ENCODE results near the gene ZNF571. TPM values are rescaled to one million over a fixed set of nuclear protein-coding genes. Genes with fewer than 3 reads are reported as not detected.

ZNF571 gene
- total and polyA plus RNA-seq, 10 of the 15 experiments (the other 5 are each of a cell fraction or from before 2014, with no cell fraction given), result 0.27 to 1.5 (median 0.45) TPM

DNA sequence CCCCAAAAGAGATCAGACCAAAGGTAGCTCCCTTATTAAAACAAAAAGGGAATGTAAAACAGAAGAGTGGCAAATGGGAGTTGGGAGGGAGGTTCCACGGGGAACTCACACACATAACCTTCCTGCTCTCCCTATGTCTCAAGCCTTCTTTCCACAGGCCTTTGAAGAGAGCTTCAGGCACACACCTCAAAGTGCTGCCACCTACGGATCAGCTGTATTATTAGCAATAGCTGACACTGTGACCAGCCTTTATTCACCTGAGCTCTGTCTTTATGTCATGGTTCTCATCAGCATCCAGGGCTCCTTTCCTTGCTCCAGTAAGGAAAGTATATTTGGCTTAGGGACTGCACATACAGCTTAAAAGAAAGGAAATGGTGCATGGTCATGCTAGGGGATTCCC lies 11.3 kb downstream of the ZNF571 start:
- ChIA-PET POLR2A (no interaction called here), SMC1A (ENCODE audit: uncharacterized antibody, unreplicated experiment) (interaction anchor here (1.1 kb wide), 1 partner anchor 10 kb away, joined by 3 read pairs; no protein-coding TSS in a partner anchor), CTCF (interaction anchor here (0.9 kb wide), 1 partner anchor 11 kb away, joined by 3 read pairs; the partner anchor contains the start of genes ZNF540 and ZNF571), RAD21 (ENCODE audit: unreplicated experiment) (no interaction called here)
- TF ChIP-seq, protein P1, sequence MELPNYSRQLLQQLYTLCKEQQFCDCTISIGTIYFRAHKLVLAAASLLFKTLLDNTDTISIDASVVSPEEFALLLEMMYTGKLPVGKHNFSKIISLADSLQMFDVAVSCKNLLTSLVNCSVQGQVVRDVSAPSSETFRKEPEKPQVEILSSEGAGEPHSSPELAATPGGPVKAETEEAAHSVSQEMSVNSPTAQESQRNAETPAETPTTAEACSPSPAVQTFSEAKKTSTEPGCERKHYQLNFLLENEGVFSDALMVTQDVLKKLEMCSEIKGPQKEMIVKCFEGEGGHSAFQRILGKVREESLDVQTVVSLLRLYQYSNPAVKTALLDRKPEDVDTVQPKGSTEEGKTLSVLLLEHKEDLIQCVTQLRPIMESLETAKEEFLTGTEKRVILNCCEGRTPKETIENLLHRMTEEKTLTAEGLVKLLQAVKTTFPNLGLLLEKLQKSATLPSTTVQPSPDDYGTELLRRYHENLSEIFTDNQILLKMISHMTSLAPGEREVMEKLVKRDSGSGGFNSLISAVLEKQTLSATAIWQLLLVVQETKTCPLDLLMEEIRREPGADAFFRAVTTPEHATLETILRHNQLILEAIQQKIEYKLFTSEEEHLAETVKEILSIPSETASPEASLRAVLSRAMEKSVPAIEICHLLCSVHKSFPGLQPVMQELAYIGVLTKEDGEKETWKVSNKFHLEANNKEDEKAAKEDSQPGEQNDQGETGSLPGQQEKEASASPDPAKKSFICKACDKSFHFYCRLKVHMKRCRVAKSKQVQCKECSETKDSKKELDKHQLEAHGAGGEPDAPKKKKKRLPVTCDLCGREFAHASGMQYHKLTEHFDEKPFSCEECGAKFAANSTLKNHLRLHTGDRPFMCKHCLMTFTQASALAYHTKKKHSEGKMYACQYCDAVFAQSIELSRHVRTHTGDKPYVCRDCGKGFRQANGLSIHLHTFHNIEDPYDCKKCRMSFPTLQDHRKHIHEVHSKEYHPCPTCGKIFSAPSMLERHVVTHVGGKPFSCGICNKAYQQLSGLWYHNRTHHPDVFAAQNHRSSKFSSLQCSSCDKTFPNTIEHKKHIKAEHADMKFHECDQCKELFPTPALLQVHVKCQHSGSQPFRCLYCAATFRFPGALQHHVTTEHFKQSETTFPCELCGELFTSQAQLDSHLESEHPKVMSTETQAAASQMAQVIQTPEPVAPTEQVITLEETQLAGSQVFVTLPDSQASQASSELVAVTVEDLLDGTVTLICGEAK (IDR thresholded peaks at IDR 0.05; ENCODE audit: borderline replicate concordance), result no peak
- TF ChIP-seq ELK1 (IDR thresholded peaks at IDR 0.05; ENCODE audit: low read depth, low read length), result no peak
- TF ChIP-seq BRCA1 (IDR thresholded peaks at IDR 0.05; ENCODE audit: low read depth, low read length), result no peak
- no peak for TF ChIP-seq SREBF1 (IDR thresholded peaks at IDR 0.05; ENCODE audit: low read length)
- no peak for TF ChIP-seq PML (IDR thresholded peaks at IDR 0.05; ENCODE audit: low read length)
- no peak for TF ChIP-seq EZH2 (IDR thresholded peaks at IDR 0.05; ENCODE audit: borderline replicate concordance, control insufficient read depth, low read depth, low read length)
- Histone ChIP-seq H3K36me3 (ENCODE audit: control insufficient read depth in 2 of 2, insufficient read depth in 2 of 2, low read length in 1 of 2) (no peaks in the 10 kb centered on the region), H3K4me3 (no peak overlapping the region), H2AFZ (ENCODE audit: control insufficient read depth, low read depth, low read length) (no peak overlapping the region), H3K79me2 (ENCODE audit: control insufficient read depth, insufficient read depth, low read length) (no peaks in the 10 kb centered on the region), H3K9me3 (replicated peaks; ENCODE audit: control insufficient read depth, insufficient read depth, low read length) (peaks cover 10% of the 10 kb centered on the region; the same call in 2 of the 3 replicates), H4K20me1 (ENCODE audit: control insufficient read depth, insufficient read depth) (no peaks in the 10 kb centered on the region), H3K4me2 (ENCODE audit: control insufficient read depth, insufficient read depth) (no peak overlapping the region), H3K27me3 (replicated peaks in 1 of 2; ENCODE audit: control insufficient read depth in 2 of 2, insufficient read depth in 2 of 2, low read length in 1 of 2) (no peaks in the 10 kb centered on the region), H3K27ac (ENCODE audit: control insufficient read depth, insufficient read depth) (no peak overlapping the region), H3K4me1 (ENCODE audit: control insufficient read depth, insufficient read depth, low read length) (no peaks in the 10 kb centered on the region), H3K9ac (ENCODE audit: control insufficient read depth, insufficient read depth, low read length) (no peak overlapping the region)
- FAIRE-seq, result no peak
- in situ Hi-C loops (cut with MboI), result no loop called here
- intact Hi-C loops (cut with micrococcal nuclease; ENCODE audit: unreplicated experiment), result no loop called here
- no peak for DNase-seq (ENCODE audit: low read depth, low spot score)
- no TSS peak for BruUV-seq (replicated peaks)
- ATAC-seq, result no peak
- WGBS (ENCODE audit: insufficient coverage, insufficient replicate concordance, low lambda C conversion rate, missing lambda C conversion rate), result 68% methylated on average over 2 of the region's 2 CpGs

Measured in GM12878 (cell line).